WERI-Rb-1 (cell line): ENCODE measurements around the gene SEMA5A.

Source experiments
- DNase-seq: peaks from one replicate; pipeline ENCODE4 v3.0.0-alpha.2; 2020
- H3K27ac ChIP-seq: fragments of 250-450 bp; sonication (Bioruptor Pico); 2 replicates; pipeline ENCODE4 v1.5.1; 2020; ENCODE audit warnings: mild to moderate bottlenecking, moderate library complexity
- H3K27me3 ChIP-seq: fragments of 250-450 bp; sonication (Bioruptor Pico); 2 replicates; pipeline ENCODE4 v1.5.1; 2021; ENCODE audit warnings: mild to moderate bottlenecking, low read depth, moderate library complexity; ENCODE audit not compliant: insufficient read depth, severe bottlenecking
- H3K36me3 ChIP-seq: fragments of 250-450 bp; sonication (Bioruptor Pico); 2 replicates; pipeline ENCODE4 v1.5.1; 2020; ENCODE audit warnings: mild to moderate bottlenecking, moderate library complexity
- H3K4me3 ChIP-seq: 2 replicates; pipeline ENCODE4 v1.5.1; 2011; ENCODE audit warnings: low read depth, mild to moderate bottlenecking, control low read depth, low read length
- H3K9me3 ChIP-seq: fragments of 250-450 bp; sonication (Bioruptor Pico); 2 replicates; pipeline ENCODE4 v1.5.1; 2021; ENCODE audit warnings: mild to moderate bottlenecking, moderate library complexity; ENCODE audit not compliant: severe bottlenecking
- TF ChIP-seq, protein P1 (sequence below): IDR thresholded peaks from 2 replicates; pipeline ENCODE4 v1.5.1; 2011; ENCODE audit warnings: low read depth, mild to moderate bottlenecking, control low read depth, inconsistent platforms, low read length

SEMA5A gene

DNA sequence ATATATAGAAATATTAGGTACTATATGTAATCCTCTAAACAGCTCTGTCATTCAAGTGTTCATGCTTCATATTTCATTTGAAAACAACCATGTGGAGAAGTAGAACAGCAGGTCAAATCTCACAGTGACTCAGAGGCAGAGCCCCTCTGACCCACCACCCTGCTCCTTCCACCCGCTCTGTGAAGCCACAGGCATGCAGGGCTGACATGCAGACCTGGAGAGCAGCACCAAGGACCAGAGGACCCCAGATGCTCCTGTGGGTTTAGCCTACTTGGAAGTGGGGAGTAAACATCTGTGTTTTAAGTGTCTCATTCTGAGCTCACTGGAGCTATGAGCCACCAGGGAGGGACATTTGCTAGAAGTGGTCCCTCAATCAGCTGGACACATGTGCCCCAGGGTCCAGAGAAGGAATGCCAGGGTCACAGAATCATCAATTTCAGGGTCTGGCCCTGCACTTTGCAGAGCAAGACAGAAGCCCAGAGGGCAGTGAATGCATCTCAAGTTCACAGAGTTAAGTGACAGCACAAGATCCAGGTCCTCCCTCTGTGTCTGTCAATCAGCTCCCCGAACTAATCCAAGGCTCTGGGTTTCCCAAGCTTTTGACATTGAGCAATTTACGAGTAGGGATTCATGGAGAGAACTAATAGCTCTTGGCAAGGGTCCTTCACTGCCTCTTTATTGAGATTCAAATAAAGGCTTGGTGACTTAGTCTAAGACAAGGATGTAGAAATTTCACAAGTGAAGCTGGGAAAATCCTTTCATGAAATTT, 441.1 kb downstream of the SEMA5A start:
- H3K9me3 ChIP-seq, result no peaks in the 10 kb centered on the region
- TF ChIP-seq, protein P1, sequence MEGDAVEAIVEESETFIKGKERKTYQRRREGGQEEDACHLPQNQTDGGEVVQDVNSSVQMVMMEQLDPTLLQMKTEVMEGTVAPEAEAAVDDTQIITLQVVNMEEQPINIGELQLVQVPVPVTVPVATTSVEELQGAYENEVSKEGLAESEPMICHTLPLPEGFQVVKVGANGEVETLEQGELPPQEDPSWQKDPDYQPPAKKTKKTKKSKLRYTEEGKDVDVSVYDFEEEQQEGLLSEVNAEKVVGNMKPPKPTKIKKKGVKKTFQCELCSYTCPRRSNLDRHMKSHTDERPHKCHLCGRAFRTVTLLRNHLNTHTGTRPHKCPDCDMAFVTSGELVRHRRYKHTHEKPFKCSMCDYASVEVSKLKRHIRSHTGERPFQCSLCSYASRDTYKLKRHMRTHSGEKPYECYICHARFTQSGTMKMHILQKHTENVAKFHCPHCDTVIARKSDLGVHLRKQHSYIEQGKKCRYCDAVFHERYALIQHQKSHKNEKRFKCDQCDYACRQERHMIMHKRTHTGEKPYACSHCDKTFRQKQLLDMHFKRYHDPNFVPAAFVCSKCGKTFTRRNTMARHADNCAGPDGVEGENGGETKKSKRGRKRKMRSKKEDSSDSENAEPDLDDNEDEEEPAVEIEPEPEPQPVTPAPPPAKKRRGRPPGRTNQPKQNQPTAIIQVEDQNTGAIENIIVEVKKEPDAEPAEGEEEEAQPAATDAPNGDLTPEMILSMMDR, result no peak
- H3K4me3 ChIP-seq, result no peak overlapping the region

DNA sequence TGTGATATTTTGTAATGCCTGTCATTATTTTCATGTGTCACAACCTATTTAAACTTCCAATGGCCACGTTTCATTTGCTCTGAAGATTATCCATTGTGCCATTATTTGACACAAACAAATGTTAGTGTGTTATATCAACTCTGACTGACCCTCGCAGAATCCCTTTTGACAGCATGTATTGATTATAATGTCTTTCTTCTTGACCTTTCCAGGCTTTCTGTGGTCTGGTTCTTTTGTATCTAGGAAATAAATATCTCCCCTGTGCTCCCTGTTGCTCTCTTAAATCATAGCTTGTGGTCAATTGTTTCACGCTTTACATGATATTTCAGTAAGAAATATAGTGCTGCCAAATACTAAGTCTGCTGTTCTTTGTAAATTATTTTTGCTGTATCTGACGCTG, 442.6 kb downstream of the SEMA5A start:
- no peak overlapping the region for H3K27ac ChIP-seq
- H3K36me3 ChIP-seq, result no peaks in the 10 kb centered on the region
- no peaks in the 10 kb centered on the region for H3K9me3 ChIP-seq
- no peak overlapping the region for H3K4me3 ChIP-seq
- TF ChIP-seq, protein P1, result no peak
- no peaks in the 10 kb centered on the region for H3K27me3 ChIP-seq
- no peak for DNase-seq

More for the DNA sequence above, 441.1 kb downstream of the SEMA5A start:
- no peaks in the 10 kb centered on the region for H3K27me3 ChIP-seq
- H3K27ac ChIP-seq, result no peak overlapping the region
- DNase-seq, result no peak
- no peaks in the 10 kb centered on the region for H3K36me3 ChIP-seq

DNA sequence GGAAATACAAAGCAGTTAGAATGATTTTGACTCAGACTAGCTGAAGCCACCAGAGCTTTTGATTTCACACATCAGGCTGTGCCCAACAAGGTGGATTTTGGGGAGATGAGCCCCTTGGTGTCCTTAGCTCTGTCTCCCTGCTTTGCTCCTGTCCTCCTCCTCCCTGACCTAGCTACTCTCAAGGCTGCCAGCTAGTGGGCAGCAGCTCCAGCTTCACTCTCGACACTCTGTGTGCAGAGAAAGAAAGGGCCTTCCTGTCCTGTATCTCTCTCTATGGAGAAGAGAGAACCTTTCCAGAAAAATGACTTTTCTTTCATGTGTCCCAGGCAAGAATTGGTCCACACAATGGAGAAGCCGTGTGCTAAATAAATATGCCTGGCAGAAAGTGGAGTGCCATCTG, 446.2 kb downstream of the SEMA5A start:
- H3K9me3 ChIP-seq, result no peaks in the 10 kb centered on the region
- no peak overlapping the region for H3K27ac ChIP-seq
- DNase-seq, result no peak
- no peaks in the 10 kb centered on the region for H3K36me3 ChIP-seq
- TF ChIP-seq, protein P1, result 0 out of 2 replicates have a peak, but pooled peaks have one; percentile 37
- no peak overlapping the region for H3K4me3 ChIP-seq
- H3K27me3 ChIP-seq, result no peaks in the 10 kb centered on the region

DNA sequence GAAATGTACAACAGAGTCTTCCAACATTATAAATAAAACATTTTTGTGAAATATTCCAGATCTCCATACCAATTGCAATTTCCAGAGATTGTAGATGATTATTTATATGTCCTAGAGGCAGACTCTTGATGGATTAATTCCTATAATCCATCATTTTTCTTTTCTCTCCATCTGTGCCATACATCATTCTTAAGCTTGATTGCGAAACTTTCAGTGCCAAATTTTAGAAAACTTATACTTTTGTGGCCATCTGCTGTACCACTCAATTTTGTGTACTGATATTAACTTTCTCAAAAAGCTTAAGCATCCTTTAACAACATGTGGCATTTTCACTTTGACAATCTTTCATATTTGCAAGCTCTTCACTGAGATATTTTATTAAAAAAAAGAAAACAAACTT, 446.9 kb downstream of the SEMA5A start:
- no peak for DNase-seq
- Histone ChIP-seq H3K27ac (no peak overlapping the region), H3K27me3 (no peaks in the 10 kb centered on the region), H3K36me3 (no peaks in the 10 kb centered on the region), H3K9me3 (no peaks in the 10 kb centered on the region), H3K4me3 (no peak overlapping the region)
- TF ChIP-seq, protein P1, result no peak

DNA sequence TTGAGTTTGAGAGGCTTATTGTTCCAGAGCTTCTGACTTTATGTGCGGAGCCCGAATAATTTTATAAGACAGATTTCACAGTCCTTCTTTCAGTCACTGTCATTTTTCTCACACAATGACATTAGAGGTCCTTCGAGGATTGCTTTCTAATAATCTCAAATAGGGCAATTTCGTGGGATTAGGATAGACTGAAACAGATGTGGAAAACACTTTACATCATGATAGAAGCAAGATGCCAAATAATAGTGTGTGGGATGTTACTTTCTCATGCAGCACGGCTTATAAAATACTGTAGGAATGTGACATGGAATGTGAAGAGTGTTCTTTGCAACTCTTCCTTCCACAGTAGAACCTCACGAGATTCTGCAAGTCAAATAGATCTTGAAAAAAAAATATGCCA, 451.3 kb downstream of the SEMA5A start:
- TF ChIP-seq, protein P1, result no peak
- DNase-seq, result no peak
- Histone ChIP-seq H3K27ac (no peak overlapping the region), H3K9me3 (no peaks in the 10 kb centered on the region), H3K4me3 (no peak overlapping the region), H3K27me3 (no peaks in the 10 kb centered on the region), H3K36me3 (no peaks in the 10 kb centered on the region)
